ENCODE results near the gene SAMSN1.

GRCh38 chr21:14553422-14553821 lies 7.3 kb upstream of the SAMSN1 start:
- TF ChIP-seq CTCF (IDR thresholded peaks at IDR 0.05) (no peak), POLR2A (IDR thresholded peaks at IDR 0.05) (no peak)
